H1 (cell line): ENCODE data around the gene SIRT7. TPM values are rescaled to one million over a fixed set of nuclear protein-coding genes. Genes with fewer than 3 reads are reported as not detected.

Experiments
- ASH2L ChIP-seq: fragments of 200-600, 300-600 bp; sonication (generic); IDR thresholded peaks from one replicate; pipeline ENCODE4 v1.7.1; 2017; ENCODE audit warnings: low read length
- ATF2 ChIP-seq: IDR thresholded peaks from 2 replicates; pipeline ENCODE4 v1.6.1; 2012; ENCODE audit warnings: low read length, inconsistent platforms
- CBX8 ChIP-seq: fragments of 300-800, 300-1000 bp; sonication (generic); IDR thresholded peaks from 2 replicates; pipeline ENCODE4 v1.7.1; 2016; ENCODE audit warnings: low read depth, low read length, borderline replicate concordance
- CEBPB ChIP-seq: IDR thresholded peaks from 2 replicates; pipeline ENCODE4 v1.6.1; 2012; ENCODE audit warnings: low read depth, low read length
- CHD2 ChIP-seq: IDR thresholded peaks from 2 replicates; pipeline ENCODE4 v1.6.1; 2012; ENCODE audit warnings: low read length, improper control_type of control experiment
- E2F6 ChIP-seq: IDR thresholded peaks from 2 replicates; pipeline ENCODE4 v1.6.1; 2012; ENCODE audit warnings: inconsistent platforms
- KDM5A ChIP-seq: fragments of 200-600 bp; IDR thresholded peaks from 2 replicates; pipeline ENCODE4 v1.7.1; 2012; ENCODE audit warnings: mild to moderate bottlenecking, low read length, inconsistent platforms, mixed read lengths
- RNF2 ChIP-seq: fragments of 200-900, 300-1000 bp; sonication (generic); IDR thresholded peaks from 2 replicates; pipeline ENCODE4 v1.7.1; 2016; ENCODE audit warnings: borderline replicate concordance, low read depth, mild to moderate bottlenecking, antibody characterized with exemption, low read length; ENCODE audit not compliant: poor library complexity, severe bottlenecking; ENCODE audit errors: missing control alignments
- SUZ12 ChIP-seq: fragments of 200-600 bp; sonication (generic); IDR thresholded peaks from 2 replicates; pipeline ENCODE4 v1.6.1; 2012; ENCODE audit warnings: mild to moderate bottlenecking, inconsistent platforms, low read length, moderate library complexity, mixed read lengths
- TAF7 ChIP-seq: optimal IDR thresholded peaks from 2 replicates; pipeline ENCODE3; 2011; ENCODE audit warnings: low read depth, mild to moderate bottlenecking, inconsistent platforms, low read length, moderate library complexity, borderline replicate concordance
- polyA plus RNA-seq, 7 experiments: library from polyadenylated mRNA; depleted of rRNA in 3 of 7; stranded (reverse) in 5 of 7; unstranded in 2 of 7; fragments of >200 nt in 5 of 7; fragments of 200-250 nt in 2 of 7; gene quantifications; 1 replicate in 5 of 7; 2 replicates in 1 of 7; 4 replicates in 1 of 7; pipeline versions ENCODE4 v1.2.1 to v1.2.3, GENCODE V29; 2011 to 2013; ENCODE audit warnings: missing spikeins in 2 of 7, mixed read lengths in 2 of 7
- total RNA-seq: library from RNA; stranded (reverse); fragmentation: NEBNext Ultra II Directional; extraction: Animal tissue kit (Norgen Biotek cat#: 25700); gene quantifications from 2 replicates; pipeline ENCODE4 v1.2.1, GENCODE V29; 2021

Gene SIRT7
- total and polyA plus RNA-seq, 2 of the 8 experiments (the other 6 are each of a cell fraction or from before 2014, with no cell fraction given): 5.8 to 16.6 TPM

GRCh38 chr17:81899514-81900166 lies 18.3 kb downstream of the SIRT7 start (continued):
- no peak for TF ChIP-seq ATF2
- no peak for TF ChIP-seq CEBPB
- TF ChIP-seq TAF7: no peak
- TF ChIP-seq CBX8: no peak
- TF ChIP-seq KDM5A: no peak
- no peak for TF ChIP-seq CHD2
- TF ChIP-seq RNF2: no peak
- no peak for TF ChIP-seq E2F6
- TF ChIP-seq SUZ12: no peak
- TF ChIP-seq ASH2L: no peak
